Measurements from ENCODE around the gene SPATA32. TPM values are rescaled to one million over a fixed set of nuclear protein-coding genes. Genes with fewer than 3 reads are reported as not detected.

Gene SPATA32
- total RNA-seq, 1 experiment from 2014 or later, result 0.15 TPM

DNA sequence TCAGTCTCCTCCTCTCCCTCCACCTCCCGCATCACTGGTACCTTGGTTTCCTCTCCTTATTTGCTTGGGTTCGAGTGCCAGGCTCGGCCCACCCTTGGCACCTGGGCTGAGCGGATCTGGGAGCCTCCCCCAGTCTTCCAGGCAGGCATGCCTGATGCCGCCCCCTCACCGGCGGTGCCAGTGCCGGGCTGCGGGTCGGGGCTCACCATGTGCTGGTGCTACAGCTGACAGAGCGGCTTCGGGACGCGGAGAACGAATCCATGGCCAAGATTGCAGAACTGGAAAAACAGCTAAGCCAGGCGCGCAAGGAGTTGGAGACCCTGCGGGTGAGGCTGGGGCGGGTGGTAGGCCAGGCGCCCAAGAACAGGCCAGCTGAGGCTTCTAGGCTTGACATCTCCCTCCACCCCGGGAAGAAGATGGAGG is 21.0 kb downstream of the SPATA32 start:
- H3K9me2 ChIP-seq (ENCODE audit: insufficient read depth), result no peaks in the 10 kb centered on the region
- no peak overlapping the region for H3K4me3 ChIP-seq (replicated peaks in 1 of 2; ENCODE audit: low read depth in 1 of 2, low read length in 2 of 2)
- no peak for ATAC-seq
- H4K20me1 ChIP-seq (ENCODE audit: insufficient read depth), result no peaks in the 10 kb centered on the region
- H3K9ac ChIP-seq (ENCODE audit: low read length), result no peak overlapping the region
- BruUV-seq (replicated peaks), result no TSS peak
- ChIA-PET RAD21 (ENCODE audit: low non-redundant PET in 1 of 2, low total read pairs in 2 of 2, uncharacterized antibody in 2 of 2, unreplicated experiment in 2 of 2) (no interaction called here), POLR2A (no interaction called here), CTCF (no interaction called here)
- intact Hi-C loops (cut with micrococcal nuclease), result no loop called here
- no peaks in the 10 kb centered on the region; a peak in 1 of 4 replicates for H3K4me1 ChIP-seq (ENCODE audit: control insufficient read depth in 1 of 2, insufficient read depth in 2 of 2, low read length in 2 of 2)
- H3K36me3 ChIP-seq (ENCODE audit: control insufficient read depth in 1 of 2, insufficient read depth in 2 of 2, low read length in 2 of 2), result no peaks in the 10 kb centered on the region
- H3K4me2 ChIP-seq (ENCODE audit: low read length), result no peak overlapping the region
- H2AFZ ChIP-seq (ENCODE audit: low read depth, low read length, poor library complexity, severe bottlenecking), result no peak overlapping the region
- no peak for TF ChIP-seq TCF7L2 (IDR thresholded peaks at IDR 0.05; ENCODE audit: borderline replicate concordance, extremely low read depth, insufficient read depth, insufficient read length)
- TF ChIP-seq EZH2phosphoT487 (IDR thresholded peaks at IDR 0.05; ENCODE audit: borderline replicate concordance), result no peak
- no peak for TF ChIP-seq POLR2AphosphoS5 (IDR thresholded peaks at IDR 0.05; ENCODE audit: low read depth, low read length)
- no peak for TF ChIP-seq ELF1 (IDR thresholded peaks at IDR 0.05; ENCODE audit: borderline replicate concordance, low read depth)
- no peak for TF ChIP-seq CEBPB (IDR thresholded peaks at IDR 0.05; ENCODE audit: low read depth)
- TF ChIP-seq POLR2A (IDR thresholded peaks at IDR 0.05; ENCODE audit: borderline replicate concordance, extremely low read depth, insufficient read depth, insufficient read length), result no peak
- TF ChIP-seq, protein P1, sequence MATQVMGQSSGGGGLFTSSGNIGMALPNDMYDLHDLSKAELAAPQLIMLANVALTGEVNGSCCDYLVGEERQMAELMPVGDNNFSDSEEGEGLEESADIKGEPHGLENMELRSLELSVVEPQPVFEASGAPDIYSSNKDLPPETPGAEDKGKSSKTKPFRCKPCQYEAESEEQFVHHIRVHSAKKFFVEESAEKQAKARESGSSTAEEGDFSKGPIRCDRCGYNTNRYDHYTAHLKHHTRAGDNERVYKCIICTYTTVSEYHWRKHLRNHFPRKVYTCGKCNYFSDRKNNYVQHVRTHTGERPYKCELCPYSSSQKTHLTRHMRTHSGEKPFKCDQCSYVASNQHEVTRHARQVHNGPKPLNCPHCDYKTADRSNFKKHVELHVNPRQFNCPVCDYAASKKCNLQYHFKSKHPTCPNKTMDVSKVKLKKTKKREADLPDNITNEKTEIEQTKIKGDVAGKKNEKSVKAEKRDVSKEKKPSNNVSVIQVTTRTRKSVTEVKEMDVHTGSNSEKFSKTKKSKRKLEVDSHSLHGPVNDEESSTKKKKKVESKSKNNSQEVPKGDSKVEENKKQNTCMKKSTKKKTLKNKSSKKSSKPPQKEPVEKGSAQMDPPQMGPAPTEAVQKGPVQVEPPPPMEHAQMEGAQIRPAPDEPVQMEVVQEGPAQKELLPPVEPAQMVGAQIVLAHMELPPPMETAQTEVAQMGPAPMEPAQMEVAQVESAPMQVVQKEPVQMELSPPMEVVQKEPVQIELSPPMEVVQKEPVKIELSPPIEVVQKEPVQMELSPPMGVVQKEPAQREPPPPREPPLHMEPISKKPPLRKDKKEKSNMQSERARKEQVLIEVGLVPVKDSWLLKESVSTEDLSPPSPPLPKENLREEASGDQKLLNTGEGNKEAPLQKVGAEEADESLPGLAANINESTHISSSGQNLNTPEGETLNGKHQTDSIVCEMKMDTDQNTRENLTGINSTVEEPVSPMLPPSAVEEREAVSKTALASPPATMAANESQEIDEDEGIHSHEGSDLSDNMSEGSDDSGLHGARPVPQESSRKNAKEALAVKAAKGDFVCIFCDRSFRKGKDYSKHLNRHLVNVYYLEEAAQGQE (IDR thresholded peaks at IDR 0.05; ENCODE audit: low read depth), result no peak
- no peak for TF ChIP-seq EGR1 (IDR thresholded peaks at IDR 0.05; ENCODE audit: low read depth)
- TF ChIP-seq, protein P2, sequence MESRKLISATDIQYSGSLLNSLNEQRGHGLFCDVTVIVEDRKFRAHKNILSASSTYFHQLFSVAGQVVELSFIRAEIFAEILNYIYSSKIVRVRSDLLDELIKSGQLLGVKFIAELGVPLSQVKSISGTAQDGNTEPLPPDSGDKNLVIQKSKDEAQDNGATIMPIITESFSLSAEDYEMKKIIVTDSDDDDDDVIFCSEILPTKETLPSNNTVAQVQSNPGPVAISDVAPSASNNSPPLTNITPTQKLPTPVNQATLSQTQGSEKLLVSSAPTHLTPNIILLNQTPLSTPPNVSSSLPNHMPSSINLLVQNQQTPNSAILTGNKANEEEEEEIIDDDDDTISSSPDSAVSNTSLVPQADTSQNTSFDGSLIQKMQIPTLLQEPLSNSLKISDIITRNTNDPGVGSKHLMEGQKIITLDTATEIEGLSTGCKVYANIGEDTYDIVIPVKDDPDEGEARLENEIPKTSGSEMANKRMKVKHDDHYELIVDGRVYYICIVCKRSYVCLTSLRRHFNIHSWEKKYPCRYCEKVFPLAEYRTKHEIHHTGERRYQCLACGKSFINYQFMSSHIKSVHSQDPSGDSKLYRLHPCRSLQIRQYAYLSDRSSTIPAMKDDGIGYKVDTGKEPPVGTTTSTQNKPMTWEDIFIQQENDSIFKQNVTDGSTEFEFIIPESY (IDR thresholded peaks at IDR 0.05; ENCODE audit: extremely low read depth, insufficient replicate concordance, low read length), result no peak
- no peak for DNase-seq (ENCODE audit: low read depth, low spot score)
- H3K27me3 ChIP-seq (ENCODE audit: insufficient read depth, low read length), result no peaks in the 10 kb centered on the region
- no peaks in the 10 kb centered on the region for H3K79me2 ChIP-seq (ENCODE audit: insufficient read depth, low read length)
- H3K27ac ChIP-seq (ENCODE audit: low read depth, low read length), result no peak overlapping the region
- H3K9me3 ChIP-seq (ENCODE audit: control insufficient read depth in 1 of 2, insufficient read depth in 1 of 2, low read depth in 1 of 2, low read length in 2 of 2), result no peaks in the 10 kb centered on the region

Data from HCT116 (cell line).